Muscle of back (tissue), 11 donors: Measurements from ENCODE around the gene MED14. TPM values are rescaled to one million over a fixed set of nuclear protein-coding genes. Genes with fewer than 3 reads are reported as not detected.

Source experiments
- DNase-seq, 3 donors: peaks; one replicate each; pipeline versions ENCODE4 v3.0.0 to v3.0.0-alpha.2; 2013
- polyA plus RNA-seq, 10 donors: library from polyadenylated mRNA; unstranded; fragments of 120-200 nt; gene quantifications; one replicate each; pipeline ENCODE4 v1.2.1, GENCODE V29; 2013; ENCODE audit not compliant: insufficient read length in 10 of 10

Gene MED14
- polyA plus RNA-seq, 10 donors: 28.2 to 53.5 (median 37.2) TPM

- DNase-seq: no peak
Measured at GRCh38 chrX:40612511-40612910, 122.8 kb downstream of the MED14 start.

GRCh38 chrX:40607381-40607780 lies 128.0 kb downstream of the MED14 start:
- DNase-seq: no peak

GRCh38 chrX:40603446-40603845 lies 131.9 kb downstream of the MED14 start:
- no peak for DNase-seq

Other genes starting within 250 kb of the MED14 start
- 10 to 100 TPM; 72.5 to 99.7 (median 78.4) TPM for gene ATP6AP2, start 154.6 kb downstream of the MED14 start, polyA plus RNA-seq
- gene MPC1L, start 112.1 kb downstream of the MED14 start, polyA plus RNA-seq: not detected
- gene CXorf38, start 88.0 kb downstream of the MED14 start, polyA plus RNA-seq: 1 to 10 TPM; 4.5 to 8.6 (median 7.3) TPM